Glomerular endothelial cell (primary cell): Measurements from ENCODE around the gene TEAD4. TPM values are rescaled to one million over a fixed set of nuclear protein-coding genes. Genes with fewer than 3 reads are reported as not detected.
A peak's percentile ranks its signal among the peaks of the same experiment; 100 is the strongest.

Experiments used
- DNase-seq: peaks from one replicate; pipeline ENCODE4 v3.0.0-alpha.2; 2011; ENCODE audit warnings: low read depth, low spot score; ENCODE audit errors: extremely low read depth
- total RNA-seq: library from RNA; depleted of rRNA; stranded (reverse); fragments of >200 nt; gene quantifications from 2 replicates; pipeline ENCODE4 v1.2.3, GENCODE V29; 2015

The TEAD4 gene
- total RNA-seq, 1 donor from 2014 or later, result 47.5 TPM

DNA sequence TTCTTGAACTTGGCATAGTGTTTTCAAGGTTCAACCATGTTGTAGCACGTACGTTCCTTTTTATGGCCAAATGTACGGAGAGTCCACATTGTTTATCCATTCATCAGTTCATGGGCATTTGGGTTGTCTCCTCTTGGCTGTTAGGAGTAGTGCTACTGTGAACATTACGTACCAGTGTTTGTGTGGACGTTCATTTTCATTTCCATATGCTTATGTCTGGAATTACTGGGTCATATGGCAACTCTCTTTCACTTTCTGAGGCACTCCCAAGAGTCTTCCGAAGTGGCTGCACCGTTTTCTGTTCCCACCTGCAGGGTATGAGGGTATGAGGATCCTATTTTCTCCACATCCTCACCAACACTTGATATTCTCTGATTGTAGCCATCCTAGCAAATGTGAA, 68.9 kb downstream of the TEAD4 start:
- DNase-seq, result no peak

DNA sequence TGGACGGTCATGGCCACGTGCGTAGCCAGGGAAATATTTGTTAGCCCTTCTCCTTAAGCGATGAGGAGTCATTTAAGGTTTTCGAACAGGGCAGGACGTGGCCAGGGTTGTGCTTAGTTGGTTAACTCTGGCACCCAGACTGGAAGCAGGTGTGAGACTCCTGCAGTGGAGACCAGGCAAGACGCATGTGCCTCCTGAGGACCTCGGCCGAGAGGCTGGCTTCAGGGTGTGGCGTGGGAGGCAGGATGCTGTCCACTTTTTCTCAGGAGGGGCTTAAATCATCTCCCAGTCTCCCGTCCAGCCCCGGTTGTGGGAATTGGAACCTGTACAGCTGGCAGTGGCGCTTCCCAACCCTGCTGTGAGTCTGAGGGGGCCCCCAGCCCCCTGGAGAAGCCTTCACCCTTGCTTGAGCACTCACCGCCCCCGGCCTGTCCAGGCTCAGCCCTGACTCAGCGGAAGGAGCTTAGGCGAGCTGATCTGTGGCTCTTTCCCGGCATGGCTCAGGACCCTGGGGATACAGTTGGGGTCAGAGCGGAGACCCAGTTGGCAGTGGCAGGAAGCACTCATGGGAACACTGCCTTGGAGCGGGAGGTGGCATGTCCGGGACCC, 71.7 kb downstream of the TEAD4 start:
- no peak for DNase-seq

DNA sequence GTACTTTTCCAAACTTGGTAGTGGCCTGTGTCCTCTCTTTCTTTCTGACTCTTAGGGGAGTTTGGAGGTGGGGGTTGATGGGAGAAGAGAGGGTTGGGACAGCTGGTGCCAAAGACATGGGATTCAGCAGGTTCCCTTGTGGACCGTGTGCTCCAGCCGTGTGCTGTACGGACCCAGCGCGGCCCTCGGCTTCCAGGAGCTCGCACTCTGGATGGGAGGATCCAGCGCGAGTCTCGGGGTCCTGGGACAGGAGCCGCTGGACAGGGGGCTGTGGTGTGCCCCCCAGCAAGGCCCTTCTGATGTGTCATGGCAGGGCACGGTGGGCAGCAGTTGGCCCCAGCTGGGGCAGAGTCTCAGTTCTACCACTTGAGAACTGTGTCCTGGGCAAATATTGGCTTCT, 73.0 kb downstream of the TEAD4 start:
- DNase-seq, result no peak

DNA sequence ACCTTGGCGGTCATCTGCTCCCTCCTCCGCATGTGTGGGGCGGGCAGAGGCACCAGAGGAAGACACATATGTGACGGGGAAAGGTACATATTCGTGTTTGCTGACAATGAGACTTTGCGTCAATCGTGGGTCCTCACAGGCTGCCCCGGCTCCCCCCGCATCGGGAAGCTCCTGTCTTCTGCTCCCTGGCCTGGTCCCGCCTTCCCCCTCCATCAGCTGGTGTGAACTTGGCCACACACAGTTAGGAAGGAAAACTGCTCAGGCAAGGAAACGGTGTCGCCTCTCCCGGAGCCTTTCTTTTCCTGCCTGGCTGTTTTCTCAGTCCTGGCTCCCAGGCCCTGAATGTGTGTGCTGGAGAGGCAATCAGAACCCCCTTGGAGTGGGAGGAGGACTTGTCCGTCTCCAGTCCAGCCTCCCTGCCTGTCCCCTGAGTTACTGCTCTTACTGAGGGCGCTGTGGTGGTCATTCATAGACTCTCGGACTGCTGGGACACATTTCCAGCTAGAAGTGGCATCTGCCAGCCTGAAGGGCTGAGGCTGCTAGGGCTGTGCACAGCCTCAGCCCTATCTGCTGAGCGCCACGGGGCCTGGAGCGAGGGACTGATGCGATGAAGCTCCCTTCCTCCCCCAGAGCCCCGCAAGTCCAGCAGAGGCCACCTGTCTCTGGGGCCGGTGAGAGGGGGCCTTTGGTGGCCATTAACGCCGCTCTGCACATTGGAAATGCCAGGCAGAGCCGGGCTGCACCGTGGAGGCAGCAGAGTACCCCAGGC, 73.8 kb downstream of the TEAD4 start:
- DNase-seq, result no peak

DNA sequence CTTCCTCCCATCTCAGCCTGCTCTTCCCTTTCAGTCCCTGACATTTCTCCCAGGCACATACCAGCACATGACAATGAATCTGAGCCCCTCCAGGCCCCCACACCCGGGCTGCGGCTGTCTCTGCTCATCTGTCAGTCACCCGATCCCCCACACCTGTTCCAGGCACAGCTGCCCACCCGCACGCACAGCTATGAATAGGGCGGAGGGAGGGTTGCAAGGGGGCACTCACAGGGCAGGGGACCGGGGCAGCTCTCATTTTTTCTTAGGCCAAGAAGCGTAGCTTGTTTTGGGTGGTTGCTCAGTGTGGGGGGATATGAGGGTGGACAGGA, 74.3 kb downstream of the TEAD4 start:
- DNase-seq, result no peak

DNA sequence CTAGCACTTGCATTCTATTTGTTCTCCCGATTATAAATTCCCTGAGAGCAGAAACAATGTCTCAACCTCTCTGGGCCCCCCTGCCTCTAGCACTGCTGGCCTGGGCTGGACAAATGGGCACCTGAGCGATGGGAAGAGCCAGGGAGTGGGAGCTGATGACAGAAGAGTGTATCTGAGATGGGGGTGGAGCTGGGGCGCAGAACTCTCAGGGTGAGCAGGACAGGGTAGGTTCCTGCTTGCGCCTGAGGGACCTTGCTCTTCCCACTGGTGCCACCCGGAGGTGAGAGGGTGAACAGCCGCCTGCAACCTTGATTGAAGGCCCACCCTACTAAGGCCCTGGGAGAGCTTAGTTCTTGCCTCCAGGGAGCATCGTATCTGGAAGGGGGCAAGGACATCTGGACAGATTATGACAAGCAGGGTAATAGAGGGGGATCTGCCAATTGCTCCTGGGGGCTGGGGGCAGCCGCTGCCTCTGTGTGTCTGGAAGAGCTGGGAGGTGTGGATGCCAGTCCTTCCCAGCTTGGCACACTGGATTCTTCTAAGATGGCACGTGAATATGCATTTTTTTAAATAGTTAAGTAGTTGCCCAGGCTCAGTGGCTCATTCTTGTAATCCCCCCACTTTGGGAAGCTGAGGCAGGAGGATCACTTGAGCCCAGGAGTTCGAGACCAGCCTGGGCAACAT, 75.0 kb downstream of the TEAD4 start:
- no peak for DNase-seq

DNA sequence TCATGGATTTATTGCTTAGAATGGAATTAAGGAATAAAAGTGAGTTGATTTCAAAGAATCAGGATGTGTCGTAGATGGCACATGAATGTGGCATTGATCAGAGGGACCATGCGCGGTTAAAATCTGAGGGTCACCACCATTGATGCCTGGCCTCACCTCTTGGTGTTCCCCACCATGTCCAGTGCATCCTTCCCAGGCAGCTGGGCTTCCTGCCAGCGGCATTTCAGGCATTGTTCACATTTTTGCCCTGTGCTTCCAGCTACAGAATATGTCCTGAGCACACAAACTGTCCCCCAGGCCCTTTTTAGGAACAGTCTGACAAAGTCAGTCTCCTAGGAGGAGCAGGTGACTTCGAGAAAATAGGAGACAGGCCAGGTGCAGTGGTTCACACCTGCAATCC, 76.0 kb downstream of the TEAD4 start:
- DNase-seq, result no peak

DNA sequence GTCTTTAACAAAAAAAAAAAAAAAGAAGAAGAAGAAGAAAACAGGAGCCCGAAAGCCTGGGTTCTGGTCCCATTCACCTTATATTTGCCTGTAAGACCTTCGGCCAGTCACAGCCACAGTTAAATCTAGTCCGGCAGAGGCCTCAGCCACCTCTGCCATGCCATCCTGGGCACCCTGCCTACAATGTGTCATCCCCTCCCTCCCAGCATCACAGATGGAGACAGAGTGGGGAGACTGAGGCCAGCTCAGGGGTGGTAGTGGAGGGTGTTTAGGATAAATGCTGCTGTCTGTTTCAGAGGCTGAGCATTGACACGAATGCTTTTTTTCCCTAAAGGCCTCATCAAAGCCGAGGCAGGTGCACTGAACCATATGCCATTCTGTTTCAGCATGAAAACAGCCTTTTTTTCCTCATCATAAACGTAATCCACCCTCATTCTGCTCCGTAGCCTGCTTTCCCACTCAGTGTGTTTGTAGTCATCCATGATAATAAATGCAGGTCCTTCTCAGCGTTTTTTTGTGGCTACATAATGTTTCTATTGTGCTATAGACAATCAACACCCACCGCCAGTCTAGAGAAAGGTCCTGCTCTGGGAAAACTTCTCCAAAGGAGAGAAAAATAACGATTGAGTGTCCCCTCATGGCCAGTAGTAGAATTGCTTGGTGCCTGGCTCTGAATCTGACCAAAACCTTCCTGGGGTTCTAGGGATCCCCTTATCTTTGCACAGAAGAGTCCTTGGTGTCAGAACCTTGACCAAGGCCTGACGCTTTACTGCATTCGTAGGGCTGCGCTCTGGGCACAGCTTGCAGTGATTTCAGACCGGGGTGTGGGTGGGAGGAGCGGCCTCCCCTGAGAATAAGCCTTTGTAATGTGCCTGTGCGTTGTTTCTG, 76.9 kb downstream of the TEAD4 start:
- no peak for DNase-seq

DNA sequence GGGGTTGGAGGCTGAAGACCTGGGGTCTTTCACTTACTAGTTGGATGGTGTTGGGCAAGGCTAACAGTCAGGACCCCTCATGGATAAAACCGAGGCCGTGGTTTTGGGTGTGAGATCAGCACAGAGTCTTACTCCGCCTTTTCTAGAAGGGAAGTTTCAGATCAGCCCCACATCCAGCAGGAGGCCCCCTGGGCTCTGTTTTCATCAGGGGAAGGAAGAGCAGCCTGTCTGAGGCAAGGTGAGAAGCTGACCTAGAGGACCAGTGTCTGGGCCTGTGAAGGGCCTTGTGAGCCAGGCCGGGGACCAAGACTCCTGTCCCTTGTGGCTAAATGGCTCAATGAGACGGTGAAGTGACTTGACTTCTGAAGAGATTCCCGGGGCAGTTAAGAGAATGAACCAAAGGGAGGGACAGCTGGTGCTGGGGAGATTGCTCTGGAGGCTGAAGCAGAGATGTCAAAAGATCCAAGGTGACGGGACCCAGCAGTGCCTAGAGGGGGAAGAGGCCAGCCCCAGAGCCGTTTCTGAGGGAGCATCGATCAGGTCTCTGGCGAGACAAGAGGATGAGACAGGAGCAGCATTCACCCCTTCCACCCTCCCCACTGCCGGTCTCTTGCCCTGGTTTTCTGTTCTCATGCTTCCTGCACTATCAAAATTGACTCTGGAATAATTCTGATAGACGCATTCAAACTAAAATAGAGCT, 77.9 kb downstream of the TEAD4 start:
- no peak for DNase-seq

DNA sequence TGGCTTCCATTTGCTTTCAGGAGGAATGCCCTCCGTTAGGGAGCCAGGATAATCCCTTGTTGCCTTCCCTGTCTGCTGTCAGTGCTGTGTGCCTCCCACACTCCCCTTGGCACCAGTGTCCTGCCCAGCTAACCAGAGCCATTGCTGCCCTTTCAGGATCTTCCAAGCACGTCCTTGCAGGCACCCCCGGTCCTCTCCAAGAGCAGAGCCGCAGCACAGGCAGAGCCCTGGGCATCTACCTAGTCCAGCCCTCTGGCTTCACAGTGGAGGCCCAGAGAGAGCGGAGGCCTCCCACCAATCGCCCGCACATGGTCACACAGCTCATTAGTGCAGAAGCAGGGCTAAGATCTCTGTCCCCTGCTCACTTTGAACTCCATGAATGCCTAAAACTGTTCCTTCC, 79.0 kb downstream of the TEAD4 start:
- no peak for DNase-seq

DNA sequence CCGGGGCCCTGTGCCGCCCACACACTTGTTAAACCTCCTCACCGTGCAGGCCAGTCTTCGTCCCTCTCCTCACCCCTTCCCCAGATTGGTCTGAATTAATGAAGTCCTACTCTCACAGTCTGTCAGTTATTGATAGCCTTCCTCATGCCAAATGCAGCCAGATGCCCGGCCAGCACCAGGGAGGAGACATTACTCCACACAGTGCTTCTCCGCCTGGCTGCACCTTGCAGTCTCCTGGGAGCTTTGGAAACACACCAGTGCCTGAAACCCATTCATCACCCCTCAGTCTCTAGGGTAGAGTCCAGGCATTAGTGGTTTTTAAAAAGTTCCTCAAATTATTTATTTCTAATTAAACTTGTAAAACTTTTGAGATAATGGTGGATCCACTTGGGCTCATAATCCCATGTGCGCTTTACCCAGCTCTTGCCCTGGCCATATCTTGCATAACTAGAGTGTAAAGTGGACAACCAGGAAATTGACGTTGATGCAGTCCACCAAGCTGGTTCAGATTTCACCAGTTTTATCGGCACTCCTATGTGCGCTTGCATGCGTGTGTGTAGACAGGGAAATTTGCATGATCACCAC, 79.8 kb downstream of the TEAD4 start:
- DNase-seq, result no peak

DNA sequence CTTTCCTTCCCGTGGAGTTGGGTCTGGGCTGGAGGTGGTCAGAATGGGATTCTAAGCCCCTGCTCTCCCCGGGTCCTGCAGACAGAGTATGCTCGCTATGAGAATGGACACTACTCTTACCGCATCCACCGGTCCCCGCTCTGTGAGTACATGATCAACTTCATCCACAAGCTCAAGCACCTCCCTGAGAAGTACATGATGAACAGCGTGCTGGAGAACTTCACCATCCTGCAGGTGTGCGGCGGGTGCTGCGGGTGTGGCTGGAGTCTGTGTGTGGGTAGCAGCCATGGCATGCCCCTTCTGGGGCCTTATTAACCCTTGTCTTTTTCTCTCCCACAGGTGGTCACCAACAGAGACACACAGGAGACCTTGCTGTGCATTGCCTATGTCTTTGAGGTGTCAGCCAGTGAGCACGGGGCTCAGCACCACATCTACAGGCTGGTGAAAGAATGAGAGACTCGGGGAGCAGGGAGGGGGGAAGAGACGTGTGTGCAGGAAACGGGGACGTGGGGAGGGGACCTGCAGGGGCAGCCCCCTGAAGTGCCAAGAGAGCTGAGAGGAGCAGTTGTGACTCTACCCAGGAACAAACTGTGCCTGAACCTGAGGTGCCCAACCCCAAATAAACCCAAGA, 80.9 kb downstream of the TEAD4 start:
- no peak for DNase-seq

DNA sequence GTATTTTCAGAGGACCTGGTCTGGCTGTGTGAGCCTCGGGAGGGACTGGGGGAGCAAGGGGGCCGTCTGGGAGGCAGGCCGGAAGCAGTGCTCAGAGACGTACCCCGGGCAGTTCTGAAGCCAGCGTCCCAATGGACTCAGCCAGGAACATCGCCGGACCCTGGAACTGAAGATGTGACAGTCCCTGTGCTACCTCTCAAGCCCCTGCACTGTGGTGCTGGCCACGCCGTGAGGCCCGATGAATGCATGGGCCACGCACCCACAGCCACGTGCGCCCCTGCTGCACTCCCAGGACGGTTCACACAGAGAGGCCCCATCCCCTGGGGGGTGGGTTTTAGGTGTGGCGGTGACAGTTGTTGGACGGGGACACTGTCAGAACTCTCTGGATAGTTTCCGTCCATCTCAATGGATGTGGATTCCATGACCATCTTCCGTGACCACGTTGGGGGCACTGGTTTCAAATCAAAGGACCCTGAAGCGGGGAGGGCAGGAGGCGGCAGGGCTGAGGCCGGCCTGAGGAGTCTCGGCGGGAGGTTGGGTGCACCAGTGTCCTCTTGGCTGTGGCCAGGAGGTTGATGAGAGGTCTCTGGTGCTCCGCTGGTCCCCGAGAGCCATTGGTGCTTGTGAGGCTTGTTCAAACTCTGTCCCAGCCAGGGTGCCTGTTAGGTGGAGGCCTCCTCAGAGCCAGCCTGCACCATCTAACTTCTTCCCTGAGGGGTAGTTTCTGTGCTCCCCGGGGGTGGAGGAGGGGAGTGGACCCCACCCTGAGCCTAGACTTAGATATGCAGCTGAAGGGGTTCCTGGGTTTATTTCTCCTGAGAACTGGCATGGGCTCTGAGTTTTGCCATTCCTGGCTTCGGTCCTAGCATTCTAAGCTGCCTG, 81.7 kb downstream of the TEAD4 start:
- DNase-seq, result no peak

DNA sequence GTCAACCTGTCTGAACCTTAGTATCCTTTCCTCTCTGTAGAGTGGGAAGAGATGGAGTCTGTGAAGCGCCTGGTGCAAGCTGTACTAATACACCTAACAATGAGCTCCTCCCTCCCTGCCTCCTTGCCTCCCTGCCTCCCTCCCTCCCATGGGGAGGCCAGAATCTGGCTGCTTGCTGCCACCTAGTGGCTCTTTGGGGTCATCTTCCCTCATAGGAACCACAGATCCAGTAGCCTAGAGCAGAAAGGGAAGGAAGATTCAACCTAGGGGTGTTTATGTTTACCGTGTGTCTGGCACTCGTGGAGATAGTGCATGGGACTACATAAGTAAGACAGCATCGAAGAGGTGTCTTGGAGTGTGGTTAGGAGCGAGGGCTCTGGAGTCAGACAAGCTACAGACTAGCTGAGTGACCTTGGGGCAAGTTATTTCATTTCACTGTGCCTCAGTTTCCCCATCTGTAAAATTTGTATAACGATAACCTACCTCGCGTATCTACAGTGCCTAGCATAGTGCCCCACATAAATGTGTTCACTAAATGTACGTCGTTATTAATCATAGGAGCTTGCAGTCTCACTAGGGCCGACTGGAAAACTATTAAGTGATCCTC, 82.5 kb downstream of the TEAD4 start:
- peak; percentile 41 for DNase-seq

DNA sequence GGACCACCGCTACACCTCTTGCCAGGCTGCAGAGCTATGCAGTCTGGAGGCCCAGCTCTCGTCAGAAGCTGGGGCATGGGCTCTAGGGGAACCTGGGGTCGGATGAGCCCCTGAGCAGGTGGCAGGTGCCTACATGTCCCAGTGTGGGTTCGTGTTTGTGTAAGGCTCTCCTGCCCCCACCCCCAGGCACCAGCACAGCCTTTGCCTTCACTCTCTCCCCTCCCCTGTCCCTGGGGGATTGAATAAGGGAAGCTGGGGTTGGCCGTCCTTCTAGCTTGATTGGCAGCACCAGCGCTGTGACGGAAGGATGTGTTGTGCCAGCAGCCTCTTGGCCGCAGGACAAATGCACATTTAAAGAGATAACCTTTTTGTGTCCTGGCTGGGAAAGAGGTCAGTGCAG, 83.2 kb downstream of the TEAD4 start:
- no peak for DNase-seq

DNA sequence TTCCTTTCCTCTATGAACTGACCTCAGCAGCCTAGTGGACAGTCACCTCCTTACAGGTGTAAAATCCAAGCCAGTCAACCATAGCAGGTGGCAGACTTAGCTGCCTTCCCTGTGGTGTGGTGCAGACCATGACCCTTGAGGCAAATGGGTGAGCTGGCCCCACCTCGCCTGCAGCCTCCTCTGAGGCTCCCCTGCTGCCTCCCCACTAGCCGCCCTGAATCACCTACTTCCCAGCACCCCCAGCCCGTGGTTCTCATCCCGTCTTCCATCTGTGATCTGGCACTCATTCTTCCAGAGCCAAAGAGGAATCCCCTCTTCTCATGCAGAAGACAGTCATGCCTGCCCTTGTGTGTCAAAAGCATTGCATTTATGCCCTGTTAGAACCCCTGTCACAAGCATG, 83.6 kb downstream of the TEAD4 start:
- DNase-seq, result no peak

DNA sequence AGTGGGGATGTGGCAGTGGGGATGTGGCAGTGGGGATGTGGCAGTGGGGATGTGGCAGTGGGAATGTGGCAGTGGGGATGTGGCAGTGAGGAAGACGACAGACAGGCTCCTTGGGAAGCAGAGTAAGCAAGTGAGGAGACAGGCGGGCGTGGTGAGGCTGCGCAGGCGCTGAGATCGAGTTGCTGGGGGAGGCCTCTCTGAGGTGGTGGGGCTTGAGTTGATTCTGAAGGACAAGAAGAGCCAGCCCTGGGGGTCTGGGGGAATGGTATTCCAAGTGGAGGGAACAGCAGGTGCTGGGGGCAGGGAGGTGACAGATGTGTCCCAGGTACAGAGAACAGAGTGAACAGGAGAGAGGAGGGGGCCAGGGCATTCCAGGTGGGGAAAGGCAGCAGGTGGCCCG, 84.2 kb downstream of the TEAD4 start:
- DNase-seq, result no peak

DNA sequence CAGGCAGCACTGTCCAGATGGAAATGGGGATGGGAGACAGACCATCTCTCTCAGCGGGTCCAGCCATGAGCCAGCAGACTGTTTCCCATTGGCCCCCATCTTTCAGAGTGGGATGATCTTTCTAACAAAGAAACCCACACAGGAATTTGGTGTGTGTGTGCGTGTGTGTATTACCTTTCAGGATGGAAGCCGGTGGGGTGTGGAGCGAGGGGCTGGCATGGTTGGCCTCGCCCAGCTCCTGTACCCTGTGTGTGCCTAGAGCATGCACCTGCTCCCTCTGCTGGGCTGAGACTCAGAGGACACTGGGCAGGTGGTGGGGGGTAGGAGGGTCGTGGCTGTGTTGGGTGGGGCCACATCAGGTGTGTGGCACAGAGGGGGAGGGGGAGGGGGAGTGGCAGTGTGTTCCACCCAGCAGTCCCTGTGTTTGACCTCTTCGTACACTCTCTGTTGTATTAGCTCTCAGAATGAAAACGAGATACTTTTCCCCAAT, 85.0 kb downstream of the TEAD4 start:
- no peak for DNase-seq
